Small intestine (tissue), 7 donors: ENCODE data around the gene ZNF221. TPM values are rescaled to one million over a fixed set of nuclear protein-coding genes. Genes with fewer than 3 reads are reported as not detected.
"Not testable (repeated sequence)": the region's sequence is repeated elsewhere in the genome, so short reads cannot be mapped to it uniquely, and the experiment has no call there.

Source experiments
- DNase-seq, 2 donors: peaks; one replicate each; pipeline versions ENCODE4 v3.0.0 to v3.0.0-alpha.2; 2013
- FAIRE-seq: peaks from 2 replicates; lab custom pipeline; 2012; peaks lifted over from hg19 to GRCh38; lab: Jason Lieb, UNC
- H3K27ac ChIP-seq, 3 donors: one replicate each; pipeline ENCODE4 v1.5.1; 2013; ENCODE audit warnings: low read length in 2 of 3, mild to moderate bottlenecking in 2 of 3, control low read depth in 1 of 3, inconsistent platforms in 1 of 3, low read depth in 1 of 3, moderate library complexity in 1 of 3
- H3K27me3 ChIP-seq, 3 donors: one replicate each; pipeline ENCODE4 v1.6.1; 2013; ENCODE audit warnings: low read length in 3 of 3, inconsistent platforms in 1 of 3; ENCODE audit not compliant: control insufficient read depth in 3 of 3, insufficient read depth in 3 of 3
- H3K36me3 ChIP-seq, 3 donors: one replicate each; pipeline ENCODE4 v1.6.1; 2013; ENCODE audit warnings: low read length in 3 of 3, inconsistent platforms in 1 of 3, low read depth in 1 of 3, mild to moderate bottlenecking in 1 of 3, moderate library complexity in 1 of 3; ENCODE audit not compliant: control insufficient read depth in 3 of 3, insufficient read depth in 2 of 3
- H3K4me1 ChIP-seq, 3 donors: one replicate each; pipeline ENCODE4 v1.6.1; 2013; ENCODE audit warnings: low read length in 2 of 3, inconsistent platforms in 1 of 3, low read depth in 1 of 3, mild to moderate bottlenecking in 1 of 3, moderate library complexity in 1 of 3; ENCODE audit not compliant: control insufficient read depth in 3 of 3, insufficient read depth in 2 of 3
- H3K4me3 ChIP-seq, 3 donors: one replicate each; pipeline ENCODE4 v1.5.1; 2013; ENCODE audit warnings: low read length in 3 of 3, control low read depth in 1 of 3, inconsistent platforms in 1 of 3, low read depth in 1 of 3, mild to moderate bottlenecking in 1 of 3, moderate library complexity in 1 of 3
- H3K9me3 ChIP-seq, 2 donors: one replicate each; pipeline ENCODE4 v1.6.1; 2013; ENCODE audit warnings: low read depth in 1 of 2, low read length in 1 of 2; ENCODE audit not compliant: control insufficient read depth in 2 of 2, insufficient read depth in 1 of 2
- WGBS, 3 donors: extraction: QIAGEN DNeasy Blood & Tissue Kit; methylation state at CpG; one replicate each; pipeline ENCODE4 v1.1.7; 2013; 5-methylcytosine and 5-hydroxymethylcytosine counted together
- polyA plus RNA-seq, 4 donors: library from polyadenylated mRNA; stranded (reverse) in 3 of 4; unstranded in 1 of 4; fragments of 200-250 nt in 3 of 4; fragments of 120-200 nt in 1 of 4; gene quantifications; one replicate each; pipeline versions ENCODE4 v1.2.1 to v1.2.3, GENCODE V29; 2013
- donor health status: healthy with polysubstance abuse.
- donor health status: control.
- donor health status: control.
- donor health status: Bipolar disorder and iron deficiency.
- donor health status: healthy.

Gene ZNF221
- polyA plus RNA-seq, 4 donors: 1.1 to 3.6 TPM; not detected in 2

DNA sequence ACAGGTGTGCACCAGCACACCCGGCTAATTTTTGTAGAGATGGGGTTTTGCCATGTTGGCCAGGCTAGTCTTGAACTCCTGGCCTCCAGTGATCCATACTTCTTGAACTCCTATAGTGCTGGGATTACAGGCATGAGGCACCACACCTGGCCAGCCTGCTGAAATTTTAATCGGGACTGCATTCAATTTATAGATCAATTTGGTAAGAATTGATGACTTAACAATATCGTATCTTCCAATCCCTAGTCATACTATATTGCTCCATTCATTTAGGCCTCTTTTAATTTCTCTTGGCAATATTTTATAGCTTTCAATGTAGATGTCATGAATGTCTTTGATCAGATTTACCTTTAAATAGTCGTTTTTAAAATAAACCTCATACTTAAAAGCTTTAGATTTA is 10.3 kb upstream of the ZNF221 start:
- WGBS, 3 donors: 73 to 82% (median 76%) methylated on average over 4 of the region's 4 CpGs
- Histone ChIP-seq H3K4me1 (no peaks in the 10 kb centered on the region), H3K4me3 (no peak overlapping the region), H3K9me3 (no peaks in the 10 kb centered on the region), H3K27ac (no peak overlapping the region), H3K36me3 (no peaks in the 10 kb centered on the region), H3K27me3 (no peaks in the 10 kb centered on the region)
- no peak for FAIRE-seq
- DNase-seq: no peak

DNA sequence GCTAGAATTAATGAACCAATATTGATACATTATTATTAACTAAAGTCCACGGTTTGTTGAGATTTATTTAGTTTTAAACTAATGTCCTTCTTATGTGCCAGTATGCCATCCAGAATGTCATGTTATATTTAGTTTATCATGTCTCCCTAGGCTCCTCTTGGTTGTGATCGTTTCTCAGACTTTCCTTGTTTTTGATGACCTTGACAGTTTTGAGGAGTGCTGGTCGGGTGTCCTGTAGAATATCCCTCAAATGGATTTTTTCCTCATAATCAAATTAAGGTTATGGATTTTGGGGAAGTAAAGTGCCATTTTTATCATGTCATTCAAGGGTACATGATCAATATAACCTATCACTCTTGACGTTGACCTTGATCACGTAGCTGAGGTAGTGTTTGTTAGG is 9.8 kb upstream of the ZNF221 start:
- Histone ChIP-seq H3K9me3 (no peaks in the 10 kb centered on the region), H3K36me3 (no peaks in the 10 kb centered on the region), H3K4me1 (no peaks in the 10 kb centered on the region), H3K27ac (no peak overlapping the region), H3K4me3 (no peak overlapping the region), H3K27me3 (no peaks in the 10 kb centered on the region)
- no peak for DNase-seq
- WGBS, 3 donors: 50 to 71% (median 63%) methylated on average over 5 of the region's 5 CpGs
- FAIRE-seq: no peak

DNA sequence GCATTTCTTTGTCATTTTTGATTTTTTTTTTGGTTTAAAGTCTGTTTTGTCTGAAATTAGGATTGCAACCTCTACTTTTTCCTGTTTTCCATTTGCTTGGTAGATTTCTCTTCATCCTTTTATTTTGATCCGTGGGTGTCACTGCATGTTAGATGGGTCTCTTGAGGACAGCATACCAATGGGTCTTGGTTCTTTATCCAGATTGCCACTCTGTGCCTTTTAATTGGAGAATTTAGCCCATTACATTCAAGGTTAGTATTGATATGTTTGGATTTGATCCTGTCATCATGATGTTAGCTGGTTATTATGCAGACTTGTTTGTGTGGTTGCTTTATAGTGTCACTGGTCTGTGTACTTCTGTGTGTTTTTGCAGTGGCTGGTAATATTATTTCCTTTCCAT is 3.6 kb upstream of the ZNF221 start:
- not testable (repeated sequence) for H3K36me3 ChIP-seq, DNase-seq, H3K9me3 ChIP-seq, H3K4me1 ChIP-seq, H3K27ac ChIP-seq, H3K27me3 ChIP-seq, H3K4me3 ChIP-seq, FAIRE-seq
- 0% methylated on average over 1 of the region's 1 CpG for WGBS, 3 donors

DNA sequence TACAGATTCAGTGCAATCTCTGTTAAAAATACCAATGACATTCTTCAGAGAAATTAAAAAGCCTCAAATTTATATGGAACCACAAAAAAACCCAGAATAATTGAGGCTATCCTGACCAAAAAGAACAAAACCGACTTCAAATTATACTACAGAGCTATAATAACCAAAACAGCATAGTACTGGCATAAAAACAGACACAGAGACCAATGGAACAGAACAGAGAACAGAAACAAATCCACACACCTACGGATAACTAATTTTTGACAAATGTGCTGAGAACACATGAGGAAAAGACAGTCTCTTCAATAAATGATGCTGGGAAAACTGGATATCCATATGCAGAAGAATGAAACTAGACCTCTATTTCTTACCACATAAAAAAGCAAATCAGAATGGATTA is 1.2 kb upstream of the ZNF221 start:
- 88 to 93% (median 89%) methylated on average over 2 of the region's 2 CpGs for WGBS, 3 donors
- FAIRE-seq: not testable (repeated sequence)

DNA sequence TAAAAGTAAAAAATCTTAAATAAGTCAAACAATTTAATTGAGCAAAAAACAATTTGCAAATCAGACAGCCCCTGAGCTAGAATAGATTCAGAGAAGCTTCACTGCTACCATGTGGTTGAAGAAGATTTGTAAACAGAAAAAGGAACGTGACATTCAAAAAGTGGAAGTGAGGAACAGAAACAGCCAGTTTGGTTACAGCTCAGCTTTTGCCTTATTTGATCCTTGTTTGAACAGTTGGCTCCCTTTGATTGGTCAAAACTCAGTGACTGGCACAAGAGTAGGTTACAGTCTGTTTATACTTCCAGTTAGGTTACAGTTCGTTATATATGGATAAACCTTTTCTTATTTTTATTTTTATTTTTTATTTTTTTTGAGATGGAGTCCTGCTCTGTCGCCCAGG is 5.8 kb downstream of the ZNF221 start:
- 87 to 92% (median 91%) methylated on average over 3 of the region's 3 CpGs for WGBS, 3 donors
- DNase-seq (no peak), FAIRE-seq (no peak)
- Histone ChIP-seq H3K36me3 (peaks cover 0 to 3% (median 0%) of the 10 kb centered on the region in 3 donors), H3K27ac (no peak overlapping the region), H3K4me3 (no peak overlapping the region), H3K27me3 (no peaks in the 10 kb centered on the region), H3K4me1 (no peaks in the 10 kb centered on the region), H3K9me3 (peaks cover 4 to 55% of the 10 kb centered on the region in 2 donors)

More for the DNA sequence above, 1.2 kb upstream of the ZNF221 start:
- H3K27ac ChIP-seq, H3K4me1 ChIP-seq, DNase-seq, H3K27me3 ChIP-seq, H3K4me3 ChIP-seq, H3K36me3 ChIP-seq: not testable (repeated sequence)
- peaks cover 4 to 17% of the 10 kb centered on the region in 2 donors for H3K9me3 ChIP-seq

DNA sequence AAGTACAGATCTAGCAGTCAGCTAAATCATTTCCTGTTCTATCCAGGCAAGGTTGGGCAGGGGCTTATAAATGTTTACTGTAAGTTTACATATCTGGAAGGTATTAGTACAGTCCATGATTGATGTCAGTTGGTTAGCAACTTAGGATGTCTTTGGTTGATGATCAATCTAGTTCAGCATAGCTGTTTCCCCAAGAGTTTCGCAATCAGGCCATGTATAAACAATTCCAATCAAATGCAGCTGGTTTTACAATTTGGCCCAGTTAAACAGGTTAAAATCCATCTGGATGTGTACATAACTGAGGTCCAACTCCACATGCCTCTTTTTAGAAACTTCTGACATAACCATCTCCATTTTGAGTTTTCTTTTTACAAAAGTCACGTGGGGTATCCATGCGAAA is 6.9 kb downstream of the ZNF221 start:
- H3K4me3 ChIP-seq: no peak overlapping the region
- H3K36me3 ChIP-seq: peaks cover 0 to 3% (median 0%) of the 10 kb centered on the region in 3 donors
- FAIRE-seq: no peak
- H3K9me3 ChIP-seq: peaks cover 4 to 58% of the 10 kb centered on the region in 2 donors
- H3K27ac ChIP-seq: no peak overlapping the region
- no peak for DNase-seq
- 91 to 94% (median 94%) methylated on average over 3 of the region's 3 CpGs for WGBS, 3 donors
- no peaks in the 10 kb centered on the region for H3K27me3 ChIP-seq
- H3K4me1 ChIP-seq: no peaks in the 10 kb centered on the region

DNA sequence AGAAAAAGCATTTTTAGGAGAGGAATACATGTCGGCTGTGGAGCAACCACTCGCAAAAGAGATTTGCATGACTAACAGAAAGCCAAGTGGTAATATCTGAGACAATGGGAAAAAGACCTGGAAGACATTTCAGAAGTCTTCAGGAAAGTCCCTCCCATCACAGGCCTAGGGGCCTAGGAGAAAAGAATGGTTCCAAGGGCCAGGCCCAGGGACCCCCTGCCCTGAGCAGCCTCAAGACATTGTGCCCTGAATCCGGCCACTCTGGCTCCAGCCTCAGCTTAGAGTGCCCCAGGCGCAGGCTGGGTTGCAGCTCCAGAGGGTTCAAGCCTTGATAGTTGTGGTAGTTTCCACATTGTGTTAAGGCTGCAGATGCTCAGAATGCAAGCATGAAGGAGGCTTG is 9.4 kb downstream of the ZNF221 start:
- H3K4me3 ChIP-seq: no peak overlapping the region
- peaks cover 2 to 8% (median 3%) of the 10 kb centered on the region in 3 donors for H3K36me3 ChIP-seq
- WGBS, 3 donors: 70 to 72% (median 72%) methylated on average over 4 of the region's 4 CpGs
- peaks cover 4 to 54% of the 10 kb centered on the region in 2 donors for H3K9me3 ChIP-seq
- no peaks in the 10 kb centered on the region for H3K4me1 ChIP-seq
- FAIRE-seq: no peak
- no peak for DNase-seq
- no peak overlapping the region for H3K27ac ChIP-seq
- H3K27me3 ChIP-seq: no peaks in the 10 kb centered on the region

DNA sequence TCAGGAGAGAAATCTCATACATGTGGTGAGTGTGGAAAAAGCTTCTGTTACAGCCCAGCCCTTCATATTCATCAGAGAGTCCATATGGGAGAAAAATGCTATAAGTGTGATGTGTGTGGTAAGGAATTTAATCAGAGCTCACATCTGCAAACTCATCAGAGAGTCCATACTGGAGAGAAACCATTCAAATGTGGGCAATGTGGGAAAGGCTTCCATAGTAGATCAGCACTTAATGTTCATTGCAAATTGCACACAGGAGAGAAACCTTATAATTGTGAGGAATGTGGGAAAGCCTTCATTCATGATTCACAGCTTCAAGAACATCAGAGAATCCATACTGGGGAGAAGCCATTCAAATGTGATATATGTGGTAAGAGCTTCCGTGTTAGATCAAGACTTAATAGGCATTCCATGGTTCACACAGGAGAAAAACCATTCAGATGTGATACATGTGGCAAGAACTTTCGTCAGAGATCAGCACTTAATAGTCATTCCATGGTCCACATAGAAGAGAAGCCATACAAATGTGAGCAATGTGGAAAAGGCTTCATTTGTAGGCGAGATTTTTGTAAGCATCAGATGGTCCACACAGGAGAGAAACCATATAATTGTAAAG is 15.2 kb downstream of the ZNF221 start:
- H3K27ac ChIP-seq: no peak overlapping the region
- H3K36me3 ChIP-seq: peaks cover 12 to 22% (median 13%) of the 10 kb centered on the region in 3 donors
- DNase-seq: no peak
- FAIRE-seq: no peak
- H3K4me1 ChIP-seq: no peaks in the 10 kb centered on the region
- peaks cover 7 to 65% of the 10 kb centered on the region in 2 donors for H3K9me3 ChIP-seq
- no peak overlapping the region for H3K4me3 ChIP-seq
- no peaks in the 10 kb centered on the region for H3K27me3 ChIP-seq
- WGBS, 3 donors: 91 to 95% (median 93%) methylated on average over 3 of the region's 3 CpGs

DNA sequence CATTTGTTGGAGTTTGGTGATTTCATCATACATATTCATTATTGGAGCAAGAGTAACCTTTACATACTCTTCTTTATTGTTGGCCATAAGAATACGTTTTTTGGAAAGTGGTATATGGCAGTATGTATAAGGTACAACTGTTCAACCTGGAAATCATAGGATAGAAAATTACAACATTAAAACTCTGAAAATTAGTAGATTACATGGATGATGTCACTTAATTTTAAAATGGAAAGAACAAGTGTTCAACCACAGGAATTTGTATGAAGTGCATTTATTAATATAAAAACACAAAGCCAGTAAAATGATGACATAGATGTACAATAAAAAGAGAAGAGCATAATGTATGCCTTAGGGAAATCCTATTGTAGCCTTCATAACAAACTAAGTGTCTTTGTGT is 25.7 kb downstream of the ZNF221 start:
- no peak for FAIRE-seq

More for the DNA sequence above, 25.7 kb downstream of the ZNF221 start:
- Histone ChIP-seq H3K27me3 (no peaks in the 10 kb centered on the region), H3K27ac (no peak overlapping the region), H3K36me3 (no peaks in the 10 kb centered on the region), H3K9me3 (peaks cover 0 to 32% of the 10 kb centered on the region in 2 donors), H3K4me3 (no peak overlapping the region), H3K4me1 (no peaks in the 10 kb centered on the region)
- 83 to 87% (median 83%) methylated on average over 1 of the region's 1 CpG for WGBS, 3 donors
- no peak for DNase-seq
